ENCODE measurements around the gene METRNL.
"Not testable (repeated sequence)": the region's sequence is repeated elsewhere in the genome, so short reads cannot be mapped to it uniquely, and the experiment has no call there.

METRNL gene
- total RNA-seq, result 9.2 to 36.2 reads per million in 2 donors

- peak; percentile 50 for DNase-seq
These were observed at the start of gene METRNL for GRCh38 chr17:83079352-83079747. TSS of gene METRNL (plus strand) at chr17:83079609. CDS start at chr17:83079816, 207 bp downstream.

- no peak for DNase-seq
These were observed 49.0 kb upstream of the METRNL start for GRCh38 chr17:83030432-83030831.

GRCh38 chr17:83031321-83031945 lies 48.0 kb upstream of the METRNL start:
- DNase-seq, result no peak

- not testable (repeated sequence) for DNase-seq
These were observed 47.4 kb upstream of the METRNL start for GRCh38 chr17:83031946-83032451.

GRCh38 chr17:83032781-83033180 lies 46.6 kb upstream of the METRNL start:
- DNase-seq, result no peak

GRCh38 chr17:83034525-83034924 lies 44.9 kb upstream of the METRNL start:
- DNase-seq, result no peak

- DNase-seq, result no peak
These were observed 43.7 kb upstream of the METRNL start for GRCh38 chr17:83035722-83036121.

- DNase-seq, result no peak
These were observed 43.2 kb upstream of the METRNL start for GRCh38 chr17:83036193-83036592.

GRCh38 chr17:83036666-83037065 lies 42.7 kb upstream of the METRNL start:
- no peak for DNase-seq

GRCh38 chr17:83037084-83037873 lies 42.1 kb upstream of the METRNL start:
- DNase-seq, result no peak

- DNase-seq, result no peak
These were observed 41.6 kb upstream of the METRNL start for GRCh38 chr17:83037874-83038165.

GRCh38 chr17:83038983-83039382 lies 40.4 kb upstream of the METRNL start:
- DNase-seq, result not testable (repeated sequence)

GRCh38 chr17:83041305-83041704 lies 38.1 kb upstream of the METRNL start:
- no peak for DNase-seq

GRCh38 chr17:83042522-83043158 lies 36.8 kb upstream of the METRNL start:
- no peak for DNase-seq

GRCh38 chr17:83044479-83044878 lies 34.9 kb upstream of the METRNL start:
- DNase-seq, result not testable (repeated sequence)

- no peak for DNase-seq
These were observed 32.8 kb upstream of the METRNL start for GRCh38 chr17:83046448-83047181.

GRCh38 chr17:83047182-83047478 lies 32.3 kb upstream of the METRNL start:
- no peak for DNase-seq

- not testable (repeated sequence) for DNase-seq
These were observed 31.5 kb upstream of the METRNL start for GRCh38 chr17:83047818-83048475.

- no peak for DNase-seq
These were observed 28.6 kb upstream of the METRNL start for GRCh38 chr17:83050651-83051395.

GRCh38 chr17:83051396-83052240 lies 27.8 kb upstream of the METRNL start:
- DNase-seq, result peak; percentile 98

- no peak for DNase-seq
These were observed 27.2 kb upstream of the METRNL start for GRCh38 chr17:83052241-83052564.
